Astrocyte (in vitro differentiated cells and primary cell): ENCODE measurements around the gene ZNF283. TPM values are rescaled to one million over a fixed set of nuclear protein-coding genes. Genes with fewer than 3 reads are reported as not detected.
A peak's percentile ranks its signal among the peaks of the same experiment; 100 is the strongest.

ENCODE experiments used
- DNase-seq: peaks from one replicate; pipeline ENCODE4 v3.0.0-alpha.2; 2010; ENCODE audit warnings: low read depth
- FAIRE-seq: peaks from 2 replicates; lab custom pipeline; 2011; peaks lifted over from hg19 to GRCh38; lab: Jason Lieb, UNC
- H2AFZ ChIP-seq: 2 replicates; pipeline ENCODE4 v1.6.0; 2012; ENCODE audit warnings: low read depth, low read length, inconsistent platforms
- H3K27ac ChIP-seq: 2 replicates; pipeline ENCODE4 v1.5.1; 2011; ENCODE audit warnings: low read depth, low read length, inconsistent platforms
- H3K27me3 ChIP-seq: 2 replicates; pipeline ENCODE4 v1.6.0; 2011; ENCODE audit warnings: low read length, inconsistent platforms; ENCODE audit not compliant: insufficient read depth
- H3K36me3 ChIP-seq: 2 replicates; pipeline ENCODE4 v1.5.1; 2011; ENCODE audit warnings: low read length, inconsistent platforms; ENCODE audit not compliant: insufficient read depth
- H3K4me1 ChIP-seq: 2 replicates; pipeline ENCODE4 v1.5.1; 2011; ENCODE audit warnings: low read length, inconsistent platforms; ENCODE audit not compliant: insufficient read depth
- H3K4me2 ChIP-seq: 2 replicates; pipeline ENCODE4 v1.6.0; 2012; ENCODE audit warnings: low read length, inconsistent platforms
- H3K4me3 ChIP-seq: 2 replicates; pipeline ENCODE4 v1.5.1; 2011; ENCODE audit warnings: low read depth, mild to moderate bottlenecking, low read length, inconsistent platforms; ENCODE audit not compliant: insufficient read depth
- H3K79me2 ChIP-seq: 2 replicates; pipeline ENCODE4 v1.6.0; 2012; ENCODE audit warnings: mild to moderate bottlenecking, low read length, inconsistent platforms; ENCODE audit not compliant: insufficient read depth
- H3K9ac ChIP-seq: 2 replicates; pipeline ENCODE4 v1.6.0; 2012; ENCODE audit warnings: mild to moderate bottlenecking, low read length, inconsistent platforms
- H3K9me3 ChIP-seq: 2 replicates; pipeline ENCODE4 v1.5.1; 2012; ENCODE audit warnings: low read depth, mild to moderate bottlenecking, low read length, inconsistent platforms; ENCODE audit not compliant: insufficient read depth
- H4K20me1 ChIP-seq: 2 replicates; pipeline ENCODE4 v1.6.0; 2012; ENCODE audit warnings: low read length, inconsistent platforms; ENCODE audit not compliant: insufficient read depth
- H3K27ac Mint-ChIP-seq: one replicate; pipeline ENCODE4 v1.8.0; 2021; ENCODE audit warnings: mild to moderate bottlenecking, mixed read lengths; ENCODE audit not compliant: unreplicated experiment
- H3K27me3 Mint-ChIP-seq: one replicate; pipeline ENCODE4 v1.8.0; 2021; ENCODE audit warnings: low read depth, mixed read lengths; ENCODE audit not compliant: unreplicated experiment
- H3K36me3 Mint-ChIP-seq: one replicate; pipeline ENCODE4 v1.8.0; 2021; ENCODE audit warnings: low read depth, mixed read lengths; ENCODE audit not compliant: unreplicated experiment
- H3K4me1 Mint-ChIP-seq: one replicate; pipeline ENCODE4 v1.8.0; 2021; ENCODE audit warnings: low read depth, mixed read lengths; ENCODE audit not compliant: unreplicated experiment
- H3K4me3 Mint-ChIP-seq: one replicate; pipeline ENCODE4 v1.8.0; 2021; ENCODE audit warnings: mild to moderate bottlenecking, moderate library complexity, mixed read lengths; ENCODE audit not compliant: unreplicated experiment
- H3K9me3 Mint-ChIP-seq: one replicate; pipeline ENCODE4 v1.8.0; 2021; ENCODE audit warnings: mild to moderate bottlenecking, mixed read lengths; ENCODE audit not compliant: unreplicated experiment
- CTCF ChIP-seq: IDR thresholded peaks from 2 replicates; pipeline ENCODE4 v1.5.1; 2011; ENCODE audit warnings: low read depth, mild to moderate bottlenecking, inconsistent platforms, low read length, moderate library complexity; ENCODE audit not compliant: insufficient read depth
- EZH2 ChIP-seq: IDR thresholded peaks from 2 replicates; pipeline ENCODE4 v1.6.1; 2012; ENCODE audit warnings: mild to moderate bottlenecking, low read length, inconsistent platforms; ENCODE audit not compliant: insufficient read depth
- total RNA-seq: library from RNA; stranded (reverse); gene quantifications from 2 replicates; pipeline ENCODE4 v1.2.1, GENCODE V29; 2021

The ZNF283 gene
- total RNA-seq, 1 donor from 2014 or later: 10.1 TPM

GRCh38 chr19:43782311-43782660, 44.8 kb upstream of the ZNF283 start:
- peaks cover 11% of the 10 kb centered on the region for H3K79me2 ChIP-seq
- no peak overlapping the region for H3K4me2 ChIP-seq
- peaks cover 46% of the 10 kb centered on the region for H3K4me1 ChIP-seq
- H3K4me3 ChIP-seq: no peak overlapping the region
- DNase-seq (no peak), FAIRE-seq (no peak)
- H3K9me3 Mint-ChIP-seq: peaks cover 2% of the 10 kb centered on the region
- H3K4me1 Mint-ChIP-seq: peaks cover 42% of the 10 kb centered on the region
- H3K27ac ChIP-seq: no peak overlapping the region
- H3K27me3 ChIP-seq: no peaks in the 10 kb centered on the region
- TF ChIP-seq CTCF (no peak), EZH2 (no peak)
- no peaks in the 10 kb centered on the region for H3K36me3 ChIP-seq
- H3K27ac Mint-ChIP-seq: peak overlapping the region; percentile 16
- no peak overlapping the region for H3K9ac ChIP-seq
- peaks cover 2% of the 10 kb centered on the region for H3K36me3 Mint-ChIP-seq
- no peaks in the 10 kb centered on the region for H4K20me1 ChIP-seq
- no peaks in the 10 kb centered on the region for H3K9me3 ChIP-seq
- peaks cover 10% of the 10 kb centered on the region for H3K27me3 Mint-ChIP-seq
- no peak overlapping the region for H2AFZ ChIP-seq
- peak overlapping the region; percentile 36 for H3K4me3 Mint-ChIP-seq

GRCh38 chr19:43782689-43783231, 44.4 kb upstream of the ZNF283 start:
- Histone ChIP-seq H3K9me3 (no peaks in the 10 kb centered on the region), H2AFZ (no peak overlapping the region), H3K79me2 (peaks cover 11% of the 10 kb centered on the region), H3K27ac (no peak overlapping the region), H3K4me3 (no peak overlapping the region), H3K4me2 (no peak overlapping the region), H3K36me3 (no peaks in the 10 kb centered on the region), H3K27me3 (no peaks in the 10 kb centered on the region), H4K20me1 (no peaks in the 10 kb centered on the region), H3K4me1 (peaks cover 41% of the 10 kb centered on the region), H3K9ac (no peak overlapping the region)
- H3K9me3 Mint-ChIP-seq: peaks cover 2% of the 10 kb centered on the region
- H3K4me1 Mint-ChIP-seq: peaks cover 39% of the 10 kb centered on the region
- H3K27me3 Mint-ChIP-seq: peaks cover 10% of the 10 kb centered on the region
- H3K27ac Mint-ChIP-seq: no peak overlapping the region
- peak overlapping the region; percentile 12 for H3K4me3 Mint-ChIP-seq
- TF ChIP-seq CTCF: no peak
- TF ChIP-seq EZH2: no peak
- H3K36me3 Mint-ChIP-seq: peaks cover 2% of the 10 kb centered on the region
- no peak for DNase-seq
- no peak for FAIRE-seq

- Mint-ChIP-seq H3K4me3 (peak overlapping the region; percentile 70), H3K4me1 (peaks cover 33% of the 10 kb centered on the region)
- FAIRE-seq: no peak
Observed at GRCh38 chr19:43783636-43784035, 43.5 kb upstream of the ZNF283 start.

More at GRCh38 chr19:43783636-43784035, 43.5 kb upstream of the ZNF283 start:
- H3K36me3 ChIP-seq: no peaks in the 10 kb centered on the region
- H4K20me1 ChIP-seq: no peaks in the 10 kb centered on the region
- Mint-ChIP-seq H3K27ac (peak overlapping the region; percentile 64), H3K36me3 (no peaks in the 10 kb centered on the region), H3K27me3 (peaks cover 10% of the 10 kb centered on the region), H3K9me3 (peaks cover 2% of the 10 kb centered on the region)
- H3K4me2 ChIP-seq: no peak overlapping the region
- DNase-seq: no peak
- TF ChIP-seq EZH2 (no peak), CTCF (no peak)
- H3K27ac ChIP-seq: no peak overlapping the region
- H3K79me2 ChIP-seq: peaks cover 11% of the 10 kb centered on the region
- H3K9ac ChIP-seq: no peak overlapping the region
- no peaks in the 10 kb centered on the region for H3K27me3 ChIP-seq
- H2AFZ ChIP-seq: no peak overlapping the region
- no peaks in the 10 kb centered on the region for H3K9me3 ChIP-seq
- peaks cover 38% of the 10 kb centered on the region for H3K4me1 ChIP-seq
- no peak overlapping the region for H3K4me3 ChIP-seq
